ENCODE measurements around the gene MRPL24.

MRPL24 gene

DNA sequence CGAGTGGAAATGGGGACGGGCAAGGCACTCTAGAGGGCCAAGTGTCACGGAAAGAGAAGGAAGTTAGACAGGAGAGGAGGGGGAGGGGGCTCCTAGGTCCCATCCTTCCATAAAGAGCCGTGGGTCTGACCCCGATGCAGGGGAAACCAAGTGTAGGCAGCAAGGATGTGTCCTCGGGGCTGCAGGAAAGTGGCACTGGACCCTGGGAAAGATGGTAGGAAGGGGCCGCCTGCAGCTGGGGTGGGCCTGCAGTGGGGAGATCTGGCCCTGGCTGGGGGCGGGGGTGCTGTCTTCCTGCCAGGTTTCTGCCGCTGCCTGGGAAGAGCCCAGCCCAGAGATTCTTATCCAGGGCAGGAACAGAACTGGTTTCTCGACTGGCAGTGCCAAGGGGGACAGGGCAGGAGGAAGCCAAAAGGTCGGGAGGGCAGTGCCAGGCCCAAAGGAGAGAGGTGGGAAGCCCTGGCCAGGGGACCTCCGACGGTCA lies 48.4 kb downstream of the MRPL24 start:
- no peak for DNase-seq (ENCODE audit: low read depth)

DNA sequence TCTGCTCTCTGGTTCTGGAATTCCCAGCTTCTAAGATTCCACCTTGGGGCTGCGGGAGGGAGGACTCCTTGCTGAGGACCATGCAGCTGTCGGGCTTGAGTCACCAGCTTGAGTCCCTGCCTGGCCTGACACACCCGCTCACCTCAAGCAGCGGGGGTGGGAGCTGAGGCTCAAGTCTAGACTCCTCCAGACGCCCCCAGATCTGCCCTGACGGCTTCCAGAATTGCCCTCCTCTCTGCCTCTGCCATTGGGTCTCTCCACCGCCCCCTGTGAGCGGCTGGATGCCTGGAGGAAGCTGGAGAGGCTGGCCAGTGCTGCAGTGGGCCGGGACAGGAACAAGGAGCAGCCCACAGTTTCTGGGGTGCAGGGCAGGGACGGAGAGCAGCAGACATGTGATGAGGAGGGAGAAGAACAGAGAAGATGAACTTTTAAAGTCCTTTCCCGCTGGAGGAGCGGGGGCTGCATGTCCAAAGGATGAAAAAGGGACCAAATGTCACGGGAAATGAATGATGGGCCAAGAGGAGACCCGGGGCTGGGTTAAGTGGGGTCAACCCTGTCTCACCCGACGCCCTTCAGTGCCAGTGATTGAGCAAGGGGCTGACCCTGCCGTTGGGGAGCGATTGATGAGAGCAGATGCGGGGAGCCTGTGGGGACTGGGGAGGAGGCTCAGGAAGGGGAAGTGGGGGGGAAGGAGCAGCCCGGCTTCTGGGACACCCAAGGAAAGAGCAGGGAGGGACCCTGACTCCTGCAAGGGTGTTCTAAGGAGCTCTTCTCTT lies 49.0 kb downstream of the MRPL24 start:
- no peak for DNase-seq (ENCODE audit: low read depth)

DNA sequence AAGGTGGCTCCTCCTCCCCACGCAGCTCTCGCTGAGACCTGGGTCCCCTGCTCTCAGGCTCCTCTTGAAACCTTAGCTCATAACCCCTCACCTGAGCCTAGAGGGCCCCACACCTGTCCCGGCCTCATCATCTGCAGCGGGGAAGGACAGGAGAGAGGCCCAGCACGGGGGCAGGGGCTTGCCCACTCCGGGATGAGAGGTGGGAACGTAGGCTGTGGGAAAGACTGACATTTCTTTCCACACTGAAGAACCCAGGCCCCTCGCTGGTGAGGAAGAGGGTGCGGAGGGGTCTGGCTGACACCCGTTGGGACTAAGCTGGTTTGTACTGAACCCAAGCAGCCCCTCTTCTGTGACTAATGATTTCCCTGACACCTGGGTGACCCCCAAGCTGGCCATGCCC lies 49.7 kb downstream of the MRPL24 start:
- DNase-seq (ENCODE audit: low read depth) = no peak

- no peak for DNase-seq (ENCODE audit: low read depth)
Measured at GRCh38 chr1:156690675-156691036, 50.2 kb downstream of the MRPL24 start.

DNA sequence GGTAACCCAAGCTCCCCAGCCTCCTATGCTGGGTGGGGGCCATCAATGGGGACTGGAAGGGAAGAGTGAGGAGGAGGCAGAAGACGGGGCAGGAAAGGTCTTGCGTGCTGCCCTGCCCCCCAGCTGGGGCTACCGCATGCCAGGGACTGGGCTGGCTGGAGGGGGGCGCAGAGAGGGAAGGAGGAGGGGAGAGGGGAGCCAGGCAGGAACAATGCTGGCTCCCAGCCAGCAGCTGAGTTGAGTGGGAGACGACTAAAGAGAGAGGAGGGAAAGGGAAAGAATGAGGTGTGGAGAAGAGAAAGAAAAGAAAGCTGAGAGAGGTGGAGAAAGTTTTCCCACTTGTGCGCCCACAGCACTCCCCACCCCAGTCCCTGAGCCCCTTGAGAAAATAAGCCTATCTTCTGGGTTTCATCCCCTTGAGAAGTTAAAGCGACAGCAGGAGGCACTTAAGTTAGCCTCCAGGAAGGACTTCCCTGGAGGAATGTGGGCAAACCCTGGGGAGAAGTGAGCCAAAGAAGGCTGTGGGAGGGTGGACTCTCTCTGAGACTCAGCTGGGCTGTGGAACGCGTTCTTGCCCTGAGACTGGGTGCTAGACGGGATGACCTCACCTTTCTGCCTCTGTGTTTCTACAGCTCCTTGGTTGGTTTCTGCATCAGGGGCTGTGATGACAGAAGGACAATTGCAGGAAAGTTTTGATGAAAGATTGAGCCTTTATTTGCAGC lies 50.8 kb downstream of the MRPL24 start:
- DNase-seq (ENCODE audit: low read depth) = no peak

- DNase-seq (ENCODE audit: low read depth) = peak; percentile 63
Measured at GRCh38 chr1:156689035-156689952, 51.6 kb downstream of the MRPL24 start.

Data from CMK (cell line).